Keratinocyte (primary cell): Measurements from ENCODE around the gene APOB. TPM values are rescaled to one million over a fixed set of nuclear protein-coding genes. Genes with fewer than 3 reads are reported as not detected.
"Not testable (repeated sequence)": the region's sequence is repeated elsewhere in the genome, so short reads cannot be mapped to it uniquely, and the experiment has no call there.

ENCODE experiments used
- DNase-seq: peaks from one replicate; pipeline ENCODE4 v3.0.0-alpha.2; 2011; ENCODE audit warnings: low read depth, missing footprints, low spot score
- FAIRE-seq: peaks from 2 replicates; lab custom pipeline; 2011; peaks lifted over from hg19 to GRCh38; lab: Jason Lieb, UNC
- H2AFZ ChIP-seq: 2 replicates; pipeline ENCODE4 v1.6.0; 2012; ENCODE audit warnings: low read length, control low read depth, inconsistent platforms; ENCODE audit not compliant: control insufficient read depth
- H3K27ac ChIP-seq: 2 replicates; pipeline ENCODE4 v1.5.1; 2011; ENCODE audit warnings: low read length; ENCODE audit not compliant: control insufficient read depth, insufficient read depth
- H3K27me3 ChIP-seq: 3 replicates; pipeline ENCODE4 v1.6.0; 2011; ENCODE audit warnings: low read length; ENCODE audit not compliant: control insufficient read depth, insufficient read depth; ENCODE audit errors: extremely low read depth
- H3K36me3 ChIP-seq, 2 experiments: 2 replicates in 1 of 2; 3 replicates in 1 of 2; pipeline ENCODE4 v1.5.1; 2011; ENCODE audit warnings: low read length in 2 of 2, mild to moderate bottlenecking in 1 of 2; ENCODE audit not compliant: control insufficient read depth in 2 of 2, insufficient read depth in 2 of 2; ENCODE audit errors: extremely low read depth in 1 of 2
- H3K4me1 ChIP-seq: 3 replicates; pipeline ENCODE4 v1.5.1; 2011; ENCODE audit warnings: low read length; ENCODE audit not compliant: control insufficient read depth, insufficient read depth; ENCODE audit errors: extremely low read depth
- H3K4me2 ChIP-seq: 3 replicates; pipeline ENCODE4 v1.6.0; 2011; ENCODE audit warnings: low read depth, low read length; ENCODE audit not compliant: control insufficient read depth, insufficient read depth; ENCODE audit errors: extremely low read depth
- H3K4me3 ChIP-seq, 3 experiments: fragments of 200-600 bp in 1 of 3; sonication (generic) in 1 of 3; 2 replicates in 2 of 3; 3 replicates in 1 of 3; pipeline ENCODE4 v1.5.1; 2011 to 2016; ENCODE audit warnings: low read length in 3 of 3, mild to moderate bottlenecking in 3 of 3, control low read depth in 2 of 3, inconsistent platforms in 1 of 3, low read depth in 1 of 3, mixed read lengths in 1 of 3, mixed run types in 1 of 3, moderate library complexity in 1 of 3; ENCODE audit not compliant: control insufficient read depth in 2 of 3, insufficient read depth in 2 of 3; ENCODE audit errors: extremely low read depth in 1 of 3
- H3K79me2 ChIP-seq: 2 replicates; pipeline ENCODE4 v1.6.0; 2012; ENCODE audit warnings: low read length; ENCODE audit not compliant: control insufficient read depth, insufficient read depth
- H3K9ac ChIP-seq: 3 replicates; pipeline ENCODE4 v1.6.0; 2011; ENCODE audit warnings: low read length; ENCODE audit not compliant: control insufficient read depth, insufficient read depth; ENCODE audit errors: extremely low read depth
- H3K9me1 ChIP-seq: 3 replicates; pipeline ENCODE4 v1.6.0; 2011; ENCODE audit warnings: low read length; ENCODE audit not compliant: control insufficient read depth, insufficient read depth; ENCODE audit errors: extremely low read depth
- H3K9me3 ChIP-seq: 2 replicates; pipeline ENCODE4 v1.5.1; 2012; ENCODE audit warnings: low read depth, low read length; ENCODE audit not compliant: control insufficient read depth
- H4K20me1 ChIP-seq: 3 replicates; pipeline ENCODE4 v1.6.0; 2011; ENCODE audit warnings: low read length; ENCODE audit not compliant: control insufficient read depth, insufficient read depth; ENCODE audit errors: extremely low read depth
- CTCF ChIP-seq, 3 experiments: IDR thresholded peaks in 1 of 3; conservative IDR thresholded peaks in 1 of 3; optimal IDR thresholded peaks in 1 of 3; 2 replicates in 2 of 3; 3 replicates in 1 of 3; pipeline versions ENCODE3 to v1.5.1; 2011; ENCODE audit warnings: low read length in 3 of 3, mild to moderate bottlenecking in 3 of 3, moderate library complexity in 2 of 3, control low read depth in 1 of 3, inconsistent platforms in 1 of 3; ENCODE audit not compliant: insufficient read depth in 2 of 3; ENCODE audit errors: extremely low read depth in 1 of 3
- EZH2 ChIP-seq: IDR thresholded peaks from one replicate; pipeline ENCODE4 v1.6.1; 2012; ENCODE audit warnings: inconsistent platforms, mild to moderate bottlenecking, low read length, moderate library complexity
- dilution Hi-C: fragments of 300-500 bp; cut with MboI; formaldehyde crosslinking; loops from one replicate; pipeline ENCODE4 v1.7.0; 2020; ENCODE audit warnings: low sequenced_read_pairs; ENCODE audit not compliant: extremely low pct_ligation_motif_present
- polyA plus RNA-seq, 5 experiments: library from polyadenylated mRNA; depleted of rRNA in 3 of 5; stranded (reverse) in 3 of 5; stranded (forward) in 1 of 5; unstranded in 1 of 5; fragments of >200 nt; gene quantifications; 1 replicate in 1 of 5; 2 replicates in 3 of 5; 3 replicates in 1 of 5; pipeline versions ENCODE4 v1.2.1 to v1.2.3, GENCODE V29; 2011 to 2012; ENCODE audit warnings: missing spikeins in 2 of 5, low read depth in 1 of 5, low replicate concordance in 1 of 5

The APOB gene
- polyA plus RNA-seq, 1 donor (not counting 4 experiments of a cell fraction or from before 2014, with no cell fraction given), result 0.01 TPM

- Histone ChIP-seq H3K27me3 (no peaks in the 10 kb centered on the region), H3K9ac (no peak overlapping the region), H3K9me3 (no peaks in the 10 kb centered on the region), H3K4me3 (no peak overlapping the region), H3K79me2 (no peaks in the 10 kb centered on the region), H4K20me1 (no peaks in the 10 kb centered on the region), H2AFZ (no peak overlapping the region), H3K36me3 (no peaks in the 10 kb centered on the region), H3K9me1 (no peaks in the 10 kb centered on the region), H3K4me2 (no peak overlapping the region), H3K27ac (no peak overlapping the region), H3K4me1 (no peaks in the 10 kb centered on the region)
- DNase-seq, result no peak
- no peak for FAIRE-seq
- no peak for TF ChIP-seq CTCF (optimal IDR thresholded peaks at IDR 0.05 in 1 of 3, IDR thresholded peaks at IDR 0.05 in 1 of 3, conservative IDR thresholded peaks at IDR 0.05 in 1 of 3; ENCODE audit: extremely low read depth in 1 of 3, insufficient read depth in 2 of 3, low read length in 3 of 3)
- no peak for TF ChIP-seq EZH2
- dilution Hi-C loops, result no loop called here
These were observed 12.6 kb downstream of the APOB start for GRCh38 chr2:21030983-21031968.

- H4K20me1 ChIP-seq, result no peaks in the 10 kb centered on the region
- H3K9me3 ChIP-seq, result no peaks in the 10 kb centered on the region
- H3K27ac ChIP-seq, result no peak overlapping the region
- no peak overlapping the region for H2AFZ ChIP-seq
- dilution Hi-C loops, result no loop called here
- no peak overlapping the region for H3K9ac ChIP-seq
- H3K4me2 ChIP-seq, result no peak overlapping the region
- TF ChIP-seq CTCF (optimal IDR thresholded peaks at IDR 0.05 in 1 of 3, IDR thresholded peaks at IDR 0.05 in 1 of 3, conservative IDR thresholded peaks at IDR 0.05 in 1 of 3; ENCODE audit: extremely low read depth in 1 of 3, insufficient read depth in 2 of 3, low read length in 3 of 3) (no peak), EZH2 (no peak)
- no peak overlapping the region for H3K4me3 ChIP-seq
- no peaks in the 10 kb centered on the region for H3K9me1 ChIP-seq
- FAIRE-seq (no peak), DNase-seq (no peak)
- no peaks in the 10 kb centered on the region for H3K79me2 ChIP-seq
- H3K4me1 ChIP-seq, result no peaks in the 10 kb centered on the region
- no peaks in the 10 kb centered on the region for H3K27me3 ChIP-seq
- no peaks in the 10 kb centered on the region for H3K36me3 ChIP-seq
These were observed 14.4 kb downstream of the APOB start for GRCh38 chr2:21029519-21029918.

- H3K9ac ChIP-seq, H3K27ac ChIP-seq, H3K4me2 ChIP-seq, FAIRE-seq, H3K4me3 ChIP-seq, DNase-seq, H3K9me1 ChIP-seq, H3K27me3 ChIP-seq, H3K79me2 ChIP-seq, H3K4me1 ChIP-seq, H2AFZ ChIP-seq, H3K9me3 ChIP-seq, H4K20me1 ChIP-seq, dilution Hi-C loops, H3K36me3 ChIP-seq: not testable (repeated sequence)
These were observed 14.9 kb downstream of the APOB start for GRCh38 chr2:21028951-21029350.
